Stimulated activated CD8-positive, alpha-beta memory T cell treated with anti-CD3 and anti-CD28 coated beads, Interleukin-7, amount 100 ng/mL, for 1 hour (primary cell): ENCODE results near the gene RCAN1.

Experiments used
- DNase-seq, 2 donors: peaks; one replicate each; pipeline ENCODE4 v3.0.0-alpha.2; 2020; ENCODE audit warnings: low read depth in 2 of 2

Gene RCAN1

DNA sequence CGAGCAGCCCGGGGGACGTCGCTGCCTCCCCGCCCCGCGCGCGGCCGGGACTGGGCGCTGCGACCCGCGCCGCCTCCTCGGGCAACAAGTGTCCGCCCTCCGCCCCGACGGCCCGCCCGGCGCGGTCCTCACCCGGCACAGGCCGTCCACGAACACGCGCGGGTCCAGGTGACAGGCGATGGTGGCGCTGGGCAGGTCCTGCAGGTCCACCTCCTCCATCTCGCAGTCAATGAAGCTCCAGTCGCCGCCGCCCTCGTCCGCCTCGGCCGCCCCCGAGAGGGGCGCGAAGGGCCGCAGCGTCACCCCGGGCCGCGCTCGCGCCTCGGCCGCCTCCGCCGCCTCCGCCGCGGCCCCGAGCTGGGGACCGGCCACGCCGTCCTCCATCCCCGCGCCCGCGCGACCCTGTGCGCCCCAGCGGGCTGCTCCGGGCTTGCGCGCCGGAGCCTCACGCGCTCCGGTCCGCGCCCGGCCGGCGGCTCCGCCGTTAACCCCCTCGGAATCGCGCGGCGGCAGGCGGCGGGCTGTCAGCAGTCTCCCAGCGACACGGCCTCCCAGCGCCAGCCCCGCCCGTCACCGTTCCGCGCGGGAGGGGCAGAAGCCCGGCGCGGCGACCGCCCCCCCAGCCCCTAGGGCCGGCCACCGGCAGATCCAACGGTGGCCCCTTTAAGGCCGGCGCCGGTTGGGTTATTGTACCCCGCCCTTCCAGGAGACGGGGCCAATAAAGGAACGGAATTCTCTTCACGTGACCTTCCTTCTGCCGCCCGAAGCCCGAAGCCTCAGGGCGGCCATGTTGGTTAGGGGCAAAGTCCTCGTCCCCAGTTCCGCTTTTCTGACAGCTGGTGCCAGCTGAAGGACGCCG lies at the start of gene RCAN1:
RCAN1 (minus strand) TSS at position 486 of the 859 bp plus-strand sequence; CDS start at position 384, 102 bp downstream.
- peak; percentile 65 for DNase-seq

DNA sequence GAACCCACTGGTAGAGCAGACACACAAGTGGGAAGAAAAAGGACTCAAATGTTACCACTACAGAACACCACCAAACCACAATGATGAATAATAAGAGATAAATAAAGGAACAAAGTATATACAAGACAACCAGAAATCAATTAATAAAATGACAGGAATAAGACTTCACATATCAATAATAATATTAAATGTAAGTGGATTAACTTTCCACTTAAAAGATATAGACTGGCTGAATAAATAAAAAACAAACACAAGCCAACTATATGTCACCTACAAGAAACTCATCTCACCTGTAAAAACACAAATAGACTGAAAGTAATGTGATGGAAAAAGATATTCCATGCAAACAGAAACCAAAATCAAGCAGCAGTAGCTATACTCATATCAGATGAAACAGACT lies 46.9 kb upstream of the RCAN1 start:
- DNase-seq: no peak

DNA sequence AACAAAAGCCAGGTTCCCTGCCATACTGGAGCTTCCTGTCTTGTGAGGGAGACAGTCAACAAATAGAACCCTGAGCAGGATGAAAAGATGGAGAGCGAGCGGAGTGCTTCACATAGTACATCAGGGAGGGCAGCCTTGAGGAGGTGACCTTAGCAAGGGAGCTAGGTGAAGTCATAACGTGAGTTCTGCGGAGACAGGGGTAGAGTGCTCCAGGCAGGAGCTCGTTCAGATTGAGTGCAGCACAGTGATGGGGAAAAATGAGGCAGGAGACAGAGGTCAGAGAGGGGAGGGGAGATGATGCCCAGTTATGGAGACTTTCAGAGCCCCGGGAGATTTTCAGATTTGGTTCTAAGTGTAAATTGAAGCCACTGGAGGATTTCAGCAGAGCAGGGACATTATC lies 38.6 kb upstream of the RCAN1 start:
- DNase-seq: no peak

DNA sequence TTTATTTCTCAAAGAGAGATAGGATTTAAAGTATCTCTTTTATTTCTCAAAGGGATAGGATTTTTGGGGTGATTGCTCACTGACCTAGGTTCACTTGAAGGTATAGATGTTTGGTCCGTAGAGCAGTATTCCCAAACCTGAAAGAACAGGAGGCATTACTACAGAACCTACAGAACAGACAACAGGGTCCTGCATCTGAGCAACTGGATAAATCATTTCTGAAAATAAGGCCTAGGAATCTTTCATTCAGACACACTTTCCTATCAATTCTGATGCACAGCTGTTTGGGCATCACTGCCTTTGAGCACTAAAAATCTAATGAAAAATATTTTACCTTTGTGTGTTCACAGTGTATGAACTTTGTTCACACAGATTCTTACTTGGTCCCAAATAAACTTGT lies 36.7 kb upstream of the RCAN1 start:
- DNase-seq: no peak

DNA sequence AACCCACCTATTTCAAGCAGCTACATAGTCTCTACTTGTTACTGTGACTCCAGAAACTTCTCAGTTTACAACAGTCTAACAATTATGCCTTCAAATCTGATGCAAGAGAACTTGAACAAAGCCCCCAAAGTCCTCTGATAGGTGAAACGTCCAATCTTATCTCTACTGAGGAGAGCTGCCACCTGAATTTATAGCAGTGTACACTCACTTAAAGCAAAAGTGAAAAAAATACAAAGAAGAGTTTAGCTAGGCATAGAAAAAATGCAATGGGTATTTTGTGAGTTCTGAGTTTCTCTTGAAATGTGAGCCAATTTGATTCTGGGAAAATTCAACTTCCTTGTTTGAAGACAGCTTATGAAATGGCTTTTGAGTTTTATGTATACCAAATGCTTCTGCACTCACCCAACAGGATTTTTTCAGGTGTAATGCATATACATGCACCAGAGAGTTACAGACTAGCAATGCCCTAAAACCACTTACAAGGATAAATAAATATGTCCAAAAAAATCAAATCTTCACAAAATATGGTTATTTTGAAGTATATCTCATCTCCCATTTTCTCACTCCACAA lies 36.0 kb upstream of the RCAN1 start:
- DNase-seq: no peak

DNA sequence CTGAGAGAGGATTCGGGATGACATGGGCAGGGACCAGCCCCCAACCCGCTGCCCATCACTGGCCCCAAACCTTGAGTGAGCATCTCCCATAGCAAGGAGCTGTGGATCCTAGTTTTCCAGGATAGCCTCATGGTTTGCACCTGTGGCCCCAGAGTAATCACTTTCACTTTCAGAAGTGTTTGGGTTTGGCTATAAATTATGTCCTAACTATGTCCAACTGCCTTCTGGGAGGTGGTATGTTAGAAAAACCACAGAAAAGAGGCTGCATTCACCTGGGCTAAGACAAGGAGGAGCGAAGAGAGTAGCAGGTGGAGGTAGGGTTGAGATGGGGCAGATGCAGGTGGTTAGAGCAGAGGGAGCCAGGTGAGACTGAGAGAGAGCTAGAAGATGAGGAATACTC lies 34.5 kb upstream of the RCAN1 start:
- no peak for DNase-seq

DNA sequence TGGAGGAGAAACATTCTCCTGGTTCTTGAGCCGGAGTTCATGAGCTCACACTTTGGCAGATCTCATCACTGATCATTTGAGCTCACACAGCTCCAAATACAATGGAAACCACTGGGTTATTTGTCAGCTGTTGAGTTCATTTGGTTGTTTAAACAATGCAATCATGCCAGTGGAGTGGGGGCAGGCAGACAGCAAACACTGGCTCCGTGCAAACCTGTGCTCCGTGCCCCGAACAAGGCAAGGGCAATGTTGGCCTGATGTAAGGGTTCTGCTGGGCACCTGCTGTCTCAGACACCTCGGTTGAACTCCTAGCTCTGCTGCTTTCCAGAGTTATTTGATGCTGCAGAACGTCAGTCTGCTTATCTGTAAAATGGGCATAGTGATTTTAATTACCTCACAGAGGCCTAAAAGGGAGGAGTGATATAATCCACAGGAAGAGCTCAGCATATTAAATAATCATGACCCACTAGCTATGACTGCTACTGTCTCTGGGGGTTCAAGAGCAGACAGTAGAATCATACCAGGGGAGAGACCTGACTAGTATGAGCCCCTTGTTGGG lies 33.9 kb upstream of the RCAN1 start:
- DNase-seq: no peak

DNA sequence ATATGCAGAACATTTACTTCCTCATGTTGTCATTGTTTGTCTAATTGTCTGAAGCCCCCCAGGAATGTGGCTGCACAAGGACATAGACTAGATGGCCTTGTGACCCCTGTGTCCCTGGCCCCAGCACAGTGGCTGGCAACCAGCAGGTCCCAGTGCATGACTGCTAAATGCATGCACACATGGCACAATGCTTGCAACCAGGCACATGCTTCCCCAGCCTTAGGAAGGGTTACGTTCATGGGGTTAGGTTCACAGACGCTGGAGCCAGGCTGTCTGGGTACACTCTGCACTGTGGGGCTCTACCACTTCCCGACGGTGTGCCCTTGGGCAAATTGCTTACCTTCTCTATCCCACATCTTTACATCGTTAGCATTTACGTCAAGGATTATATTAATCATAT lies 32.6 kb upstream of the RCAN1 start:
- no peak for DNase-seq

DNA sequence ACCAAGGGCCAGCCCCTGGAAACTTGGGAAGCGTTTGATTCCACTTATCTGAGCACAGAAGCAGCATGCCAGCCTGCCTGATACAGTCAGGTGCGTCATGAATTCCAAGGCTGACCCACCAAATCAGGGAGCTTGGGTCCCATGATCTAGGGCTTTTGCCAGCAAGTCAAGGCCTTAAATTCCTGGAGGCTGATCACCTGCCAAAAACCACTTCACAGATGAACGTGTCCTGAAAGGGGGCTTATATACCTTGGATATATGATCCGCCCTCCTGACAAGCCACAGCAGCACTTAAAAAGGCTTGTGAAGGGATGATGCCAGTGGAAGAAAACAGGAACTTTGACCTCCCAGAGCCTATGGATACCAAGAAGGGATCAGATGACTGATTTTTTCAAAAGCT lies 29.9 kb upstream of the RCAN1 start:
- no peak for DNase-seq

DNA sequence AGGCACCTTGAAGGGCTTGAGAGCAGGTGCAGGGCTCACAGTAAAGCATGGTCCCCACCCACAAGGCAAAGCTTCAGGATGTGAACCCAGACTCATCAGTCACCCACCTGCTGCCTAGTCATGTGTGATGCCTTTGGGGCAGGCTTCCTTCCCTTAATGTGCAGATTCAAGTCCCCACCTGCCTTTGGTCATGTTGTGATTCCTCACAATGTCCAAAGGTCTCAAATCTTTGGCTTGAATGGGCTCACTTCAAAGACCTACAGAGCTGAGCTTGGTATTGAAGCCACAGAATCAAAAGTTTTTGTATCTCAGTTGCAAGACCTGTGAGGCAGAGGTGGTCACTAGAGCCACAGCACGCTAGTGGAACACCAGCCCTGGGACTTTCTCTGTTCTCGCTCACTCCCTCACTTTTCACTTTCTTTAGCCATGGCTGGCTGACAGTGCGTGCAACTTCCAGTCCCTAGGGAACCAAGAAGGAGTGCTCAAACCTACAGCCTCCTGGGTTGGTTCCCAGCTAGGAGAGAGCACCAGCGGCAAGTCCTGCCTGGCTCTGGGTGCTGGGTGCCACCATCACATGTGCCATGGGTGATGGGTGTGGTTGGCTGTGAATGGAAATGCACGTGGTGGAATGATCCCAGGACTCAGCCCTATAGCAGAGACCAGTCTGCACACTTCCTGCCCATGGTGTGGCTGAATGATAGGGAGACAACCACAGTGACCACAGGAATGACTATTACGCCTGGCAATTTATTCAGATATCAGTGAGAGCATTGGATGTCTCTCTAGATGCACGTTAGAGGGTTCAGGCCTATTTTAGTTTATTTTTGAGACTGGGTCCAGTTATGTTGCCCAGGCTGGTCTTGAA lies 27.5 kb upstream of the RCAN1 start:
- no peak for DNase-seq

DNA sequence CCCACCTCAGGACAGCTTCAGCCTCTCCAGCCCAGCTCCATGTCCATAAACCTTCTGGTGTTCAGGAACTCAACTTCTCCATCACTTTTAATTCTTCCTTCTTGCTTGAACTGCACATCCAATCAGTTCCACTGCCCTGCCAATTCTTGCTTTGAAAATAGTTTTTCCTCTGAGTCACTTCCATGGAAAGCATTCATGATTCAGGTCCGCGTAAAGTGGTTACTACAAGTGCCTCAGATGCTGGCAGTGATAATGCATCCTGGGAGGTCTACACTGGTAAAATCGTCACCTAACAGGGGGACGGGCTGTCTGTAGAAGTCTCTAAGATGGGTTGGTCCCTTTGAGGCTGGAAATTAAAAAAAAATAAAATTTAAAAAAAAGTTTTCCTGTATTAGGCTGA lies 25.9 kb upstream of the RCAN1 start:
- DNase-seq: no peak

DNA sequence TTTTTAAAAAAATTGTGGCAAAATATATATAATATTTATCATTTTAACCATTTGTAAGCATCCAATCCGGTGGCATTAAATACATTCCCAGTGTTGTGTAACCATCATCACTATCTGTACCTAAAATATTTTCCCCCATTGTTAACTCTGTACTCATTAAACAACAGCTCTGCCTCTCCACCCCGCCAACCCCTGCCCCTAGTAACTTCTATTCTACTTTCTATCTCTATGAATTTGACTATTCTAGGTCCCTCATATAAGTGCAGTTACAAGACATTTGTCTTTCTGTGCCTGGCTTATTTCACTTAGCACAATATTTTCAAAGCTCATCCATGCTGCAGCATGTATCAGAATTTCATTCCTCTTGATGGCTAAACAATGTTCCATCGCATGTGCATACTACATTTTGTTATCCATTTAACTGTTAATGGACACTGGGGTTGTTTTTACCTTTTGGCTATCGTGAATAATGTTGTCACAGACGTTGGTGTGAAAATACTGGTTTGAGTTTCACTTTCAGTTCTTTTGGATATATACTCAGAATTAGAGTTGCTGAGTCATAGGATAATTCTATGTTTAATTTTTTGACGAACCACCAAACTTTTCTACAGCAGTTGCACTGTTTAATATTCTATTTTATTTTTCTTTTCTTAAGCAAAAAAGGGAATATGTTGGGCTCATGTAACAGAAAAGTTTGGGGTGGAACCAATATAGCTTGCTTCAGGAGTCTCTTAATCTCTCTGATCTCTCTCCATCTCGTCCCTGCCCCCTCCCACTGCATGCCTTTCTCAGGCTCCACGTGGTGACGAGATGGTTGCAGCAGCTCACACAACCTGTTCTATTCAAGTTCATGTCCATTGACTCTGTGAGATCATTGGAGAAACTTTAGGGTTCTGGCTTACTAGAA lies 25.2 kb upstream of the RCAN1 start:
- DNase-seq: no peak

DNA sequence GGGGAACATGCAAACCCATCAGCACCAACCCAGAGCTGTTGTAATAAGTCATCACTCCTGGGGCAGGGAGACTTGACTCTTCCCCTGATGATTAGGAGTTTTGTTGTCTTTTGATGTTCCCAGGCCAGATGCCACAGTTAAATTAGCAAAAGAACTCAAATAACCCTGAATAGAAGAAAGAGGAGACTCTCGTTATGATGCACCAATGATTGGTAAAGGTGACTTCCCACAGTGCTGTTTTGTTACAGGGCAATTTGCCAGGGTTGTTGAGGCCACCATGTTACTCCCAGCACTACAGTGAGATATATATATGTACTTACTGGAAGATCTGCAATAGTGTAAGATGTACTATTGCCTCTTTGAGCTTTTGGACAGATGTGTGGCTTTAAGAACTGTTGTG lies 24.3 kb upstream of the RCAN1 start:
- no peak for DNase-seq

DNA sequence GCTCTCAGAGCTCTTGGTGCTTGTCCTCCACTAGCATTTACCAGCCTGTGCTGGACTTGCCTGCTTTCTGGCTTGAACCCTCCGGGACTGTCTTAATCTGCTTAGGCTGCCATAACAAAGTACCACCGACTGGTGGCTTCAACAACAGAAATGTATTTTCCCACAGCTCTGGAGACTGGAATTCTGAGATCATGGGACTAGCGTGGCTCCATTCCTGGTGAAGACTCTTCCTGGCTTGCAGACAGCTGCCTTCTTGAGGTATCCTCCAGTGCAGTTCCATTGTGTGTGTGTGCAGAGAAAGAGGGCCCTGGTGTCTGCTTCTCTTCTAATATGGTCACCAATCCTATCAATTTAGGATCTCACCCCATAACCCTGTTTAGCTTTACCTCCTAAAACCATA lies 22.0 kb upstream of the RCAN1 start:
- DNase-seq: no peak

DNA sequence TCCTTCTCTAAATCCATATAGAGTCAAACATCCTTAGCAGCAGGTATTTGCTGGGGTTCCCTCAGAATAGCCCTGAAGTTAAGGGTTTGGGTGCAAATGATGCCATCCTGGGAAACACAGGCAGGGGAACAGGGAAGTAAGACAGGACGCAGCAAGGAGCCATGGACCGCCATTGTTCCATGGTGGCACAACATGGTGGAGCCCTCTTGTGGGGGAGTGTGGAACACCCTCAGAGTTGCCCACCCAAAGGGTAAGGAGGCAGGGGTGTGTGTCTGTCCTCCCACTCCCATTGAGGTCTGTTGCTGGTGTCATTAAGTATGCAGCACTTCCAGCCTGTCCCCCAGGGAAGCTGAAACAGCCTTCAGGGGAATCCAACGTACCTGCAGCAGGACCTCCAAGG lies 20.4 kb upstream of the RCAN1 start:
- no peak for DNase-seq

DNA sequence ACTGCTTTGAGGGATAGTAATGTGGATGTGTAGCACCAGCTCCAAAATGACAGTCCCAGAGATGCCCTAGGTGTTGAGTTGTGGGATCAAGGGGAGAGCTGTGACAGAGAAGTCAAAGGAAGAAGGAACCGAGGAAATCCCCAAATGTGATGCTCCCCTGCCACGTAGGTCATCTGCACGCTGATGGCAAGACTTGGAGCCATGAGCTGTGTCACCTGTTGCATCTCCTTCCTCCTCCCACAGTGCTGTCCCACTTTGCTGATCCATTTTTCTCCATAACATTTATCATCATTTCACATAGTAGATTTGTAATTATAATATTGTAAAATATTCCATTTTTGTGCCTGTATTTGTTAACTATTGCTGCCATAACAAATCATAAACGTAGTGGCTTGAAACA lies 17.6 kb upstream of the RCAN1 start:
- DNase-seq: no peak

DNA sequence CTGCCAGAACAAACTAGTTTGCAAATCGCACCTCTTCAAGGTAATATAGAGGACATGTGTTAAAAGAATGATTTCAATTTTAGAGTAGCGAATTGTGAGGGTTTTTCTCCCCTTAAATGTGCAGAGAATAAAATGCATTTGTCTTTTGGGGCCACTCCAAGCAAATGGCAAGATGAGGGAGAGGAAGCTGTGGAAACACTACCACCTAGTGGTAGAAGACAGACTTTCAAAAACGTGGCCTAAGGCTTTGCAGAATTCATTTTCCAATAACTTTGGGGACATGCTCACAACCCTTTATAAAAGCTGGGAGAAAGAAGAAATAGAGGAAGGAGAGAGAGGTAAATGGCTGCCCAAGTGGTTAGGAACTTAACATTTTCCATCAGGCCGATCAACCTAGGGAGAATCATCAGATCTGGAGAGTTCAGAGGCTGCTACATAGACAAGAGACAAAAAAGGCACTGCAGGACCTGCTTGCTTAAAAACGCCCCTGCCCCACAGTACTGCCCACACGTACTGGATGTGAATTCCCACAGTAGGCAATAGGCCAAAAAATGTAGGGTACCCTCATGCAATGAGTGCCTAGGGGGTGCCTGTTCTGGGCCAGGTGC lies 15.7 kb upstream of the RCAN1 start:
- no peak for DNase-seq

DNA sequence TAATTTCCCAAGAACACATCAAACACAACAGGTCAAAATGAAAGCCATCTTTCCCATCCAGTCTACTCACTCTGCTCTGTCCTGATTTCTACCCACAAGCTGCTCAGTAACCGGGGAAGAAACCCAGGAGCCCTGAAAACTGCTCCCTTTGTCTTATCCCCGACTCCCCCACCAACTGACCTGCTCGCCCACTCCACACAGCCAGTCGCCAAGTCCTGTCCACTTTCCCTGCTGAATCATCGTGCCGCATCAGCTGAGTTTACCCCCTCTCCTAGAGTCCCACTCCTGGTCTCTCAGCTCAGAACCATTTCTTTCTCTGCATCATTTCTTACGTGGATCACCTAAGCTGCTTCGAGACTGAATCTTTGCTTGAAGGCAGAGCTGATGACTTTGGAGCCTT lies 11.2 kb upstream of the RCAN1 start:
- DNase-seq: no peak

DNA sequence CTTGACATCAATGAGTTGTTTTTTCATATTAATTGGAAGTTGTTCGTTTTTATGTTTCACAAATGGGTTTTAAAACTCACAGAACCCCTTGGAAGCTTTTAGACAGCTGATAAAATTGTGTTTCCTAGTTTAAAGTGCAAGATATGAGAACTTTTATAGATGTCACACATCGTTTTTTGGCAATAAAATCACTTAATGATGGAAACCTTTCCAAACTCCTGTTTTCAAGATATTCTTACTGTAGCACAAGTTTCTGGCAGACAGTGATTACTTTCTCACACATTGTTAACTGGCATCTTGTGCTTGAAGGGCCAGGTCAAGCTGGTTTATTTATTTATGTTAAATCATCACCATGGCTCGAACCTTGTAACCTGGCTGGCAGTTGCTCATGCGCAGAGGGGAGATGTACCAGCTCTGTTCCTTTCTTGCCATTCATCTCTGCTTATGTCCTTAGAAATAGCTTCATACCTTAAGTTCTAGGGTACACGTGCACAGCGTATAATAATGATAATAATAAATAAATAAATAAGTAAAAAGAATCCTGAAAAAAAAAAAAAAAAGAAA lies 10.2 kb upstream of the RCAN1 start:
- no peak for DNase-seq

DNA sequence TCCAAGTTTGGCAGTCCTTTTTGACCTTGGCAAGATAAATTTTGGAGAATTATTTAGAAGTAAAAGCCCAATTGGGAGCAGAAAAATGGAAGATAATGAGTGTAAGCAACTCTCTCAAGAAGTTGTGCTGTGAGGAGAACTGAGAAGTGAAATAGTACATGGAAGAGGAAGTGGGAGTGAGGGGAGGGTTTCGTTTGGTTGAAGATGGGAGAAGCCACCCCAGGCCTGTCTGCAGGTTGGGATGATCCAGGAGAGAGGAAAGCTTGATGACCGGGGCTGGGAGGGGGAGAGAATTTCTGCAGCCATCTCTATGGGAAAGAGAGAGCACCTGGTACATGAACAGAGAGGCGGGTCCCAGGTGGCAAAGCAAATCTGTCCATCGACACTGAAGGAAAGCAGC lies 8.6 kb upstream of the RCAN1 start:
- no peak for DNase-seq
